SH-SY5Y (cell line): ENCODE results near the gene UPK1B.

Experiments used
- GATA2 ChIP-seq: IDR thresholded peaks from 2 replicates; pipeline ENCODE4 v1.6.1; 2011; ENCODE audit warnings: mild to moderate bottlenecking, low read depth, low read length
- GATA3 ChIP-seq: IDR thresholded peaks from 2 replicates; pipeline ENCODE4 v1.6.1; 2011; ENCODE audit warnings: low read depth, mild to moderate bottlenecking, low read length, moderate library complexity

DNA sequence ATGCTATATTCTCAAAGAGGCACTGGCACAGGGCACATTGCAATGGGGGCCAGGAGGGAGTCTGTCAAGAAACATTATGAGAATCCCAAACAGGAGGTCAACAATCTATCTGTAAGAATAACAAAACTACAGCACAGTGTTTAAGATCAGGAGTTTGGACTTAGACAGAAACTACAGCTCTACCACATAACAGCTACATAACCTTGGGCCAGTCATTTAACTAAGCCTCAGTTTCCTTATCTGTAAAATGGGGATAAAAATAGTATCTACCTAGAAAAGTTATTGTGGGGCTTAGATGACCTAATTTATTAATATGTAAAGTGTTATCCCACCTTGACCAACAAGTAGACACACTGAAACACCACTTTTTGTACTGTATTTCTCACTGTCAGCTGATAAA lies 57.3 kb downstream of the UPK1B start:
- TF ChIP-seq GATA3 (no peak), GATA2 (no peak)
